Dedifferentiated amniotic fluid mesenchymal stem cell (primary cell): ENCODE measurements around the gene ADGRB2.
A peak's percentile ranks its signal among the peaks of the same experiment; 100 is the strongest.

ENCODE experiments used
- DNase-seq: peaks from one replicate; pipeline ENCODE4 v3.0.0-alpha.2; 2016; ENCODE audit errors: extremely low spot score

Gene ADGRB2

GRCh38 chr1:31763671-31764311 lies 349 bp downstream of the ADGRB2 start:
- no peak for DNase-seq

DNA sequence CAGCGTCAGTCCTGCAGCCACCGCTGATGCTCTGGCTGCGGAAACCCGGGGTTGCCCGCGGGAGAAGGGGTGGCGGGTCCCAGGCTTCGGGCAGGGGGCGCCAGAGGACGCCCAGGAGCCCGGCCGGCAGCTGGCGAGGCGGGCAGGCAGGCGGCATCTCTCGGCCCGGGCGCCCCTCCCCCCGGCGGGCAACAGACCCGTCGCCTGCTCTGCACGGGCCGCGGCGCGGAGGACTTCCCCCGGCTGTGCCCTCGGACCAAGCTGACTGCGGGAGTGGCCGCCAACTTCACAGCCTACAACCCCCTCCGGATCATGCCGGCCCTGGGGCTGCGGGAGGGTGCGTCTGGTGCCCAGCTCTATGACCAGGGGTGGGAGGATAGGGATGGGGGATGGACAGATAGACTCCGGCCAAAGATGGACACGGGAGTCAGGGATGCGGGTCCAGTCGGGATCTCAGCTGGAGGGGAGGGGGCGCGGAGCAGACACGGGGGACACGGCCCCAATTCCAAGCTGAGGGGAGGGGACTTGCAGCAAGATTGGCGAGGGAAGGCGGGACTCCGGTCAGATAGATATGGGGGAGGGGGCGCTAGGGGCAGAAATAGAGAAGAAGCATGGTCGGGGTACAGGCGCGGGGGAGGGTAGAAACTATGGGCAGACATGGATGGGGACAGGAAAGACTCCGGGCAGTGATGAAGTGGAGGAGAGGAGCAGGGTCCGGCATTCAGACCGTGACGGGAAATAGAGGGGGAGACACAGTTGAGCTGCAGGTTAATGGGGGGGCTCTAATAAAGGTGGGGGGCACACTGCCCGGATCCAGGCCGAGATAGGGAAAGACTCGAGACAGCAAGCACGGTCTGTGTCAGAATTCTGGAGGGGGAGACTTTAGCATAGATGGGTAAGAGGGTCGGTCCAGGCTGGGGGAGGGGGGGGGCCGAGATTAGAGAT lies 1.1 kb downstream of the ADGRB2 start:
- peak; percentile 50 for DNase-seq

DNA sequence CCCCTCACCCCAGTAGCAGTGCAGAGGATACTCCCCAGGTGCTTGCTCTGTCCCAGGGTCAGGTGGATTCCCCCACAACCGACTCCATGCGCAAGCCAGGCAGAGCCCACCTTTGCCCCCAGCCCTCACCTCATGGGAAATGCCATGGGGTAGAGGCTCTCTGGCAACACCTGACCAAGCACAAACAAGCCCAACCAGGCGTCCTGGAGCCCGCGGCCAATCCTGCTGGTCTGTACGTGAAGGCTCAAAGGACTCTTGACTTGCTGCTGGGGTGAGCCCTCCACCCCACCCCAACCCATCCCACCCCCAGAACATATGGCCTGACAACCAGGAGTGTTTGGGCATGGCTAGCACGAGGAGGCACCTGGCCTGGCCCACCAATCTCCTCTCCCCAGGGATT lies 1.8 kb downstream of the ADGRB2 start:
- no peak for DNase-seq

DNA sequence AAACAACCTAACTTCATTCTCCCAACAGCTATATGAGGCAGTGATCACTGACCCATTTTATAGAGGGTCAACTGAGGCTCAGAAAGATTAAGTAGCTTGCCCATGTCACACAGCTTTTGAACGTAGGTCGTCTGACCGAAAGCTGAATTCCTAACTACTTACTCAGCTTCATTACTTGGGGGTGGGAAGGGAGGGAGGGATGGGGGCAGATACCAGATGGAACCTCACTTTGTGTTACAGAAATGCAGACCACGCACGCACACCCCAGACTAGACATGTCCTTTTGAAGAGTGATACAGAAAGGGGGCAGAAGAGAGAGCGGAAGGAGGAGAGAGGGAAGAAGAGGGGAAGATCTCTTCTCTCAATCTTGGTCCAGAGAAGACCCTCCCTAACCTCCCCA lies 2.3 kb downstream of the ADGRB2 start:
- no peak for DNase-seq

GRCh38 chr1:31760471-31761470 lies 3.4 kb downstream of the ADGRB2 start:
- no peak for DNase-seq

DNA sequence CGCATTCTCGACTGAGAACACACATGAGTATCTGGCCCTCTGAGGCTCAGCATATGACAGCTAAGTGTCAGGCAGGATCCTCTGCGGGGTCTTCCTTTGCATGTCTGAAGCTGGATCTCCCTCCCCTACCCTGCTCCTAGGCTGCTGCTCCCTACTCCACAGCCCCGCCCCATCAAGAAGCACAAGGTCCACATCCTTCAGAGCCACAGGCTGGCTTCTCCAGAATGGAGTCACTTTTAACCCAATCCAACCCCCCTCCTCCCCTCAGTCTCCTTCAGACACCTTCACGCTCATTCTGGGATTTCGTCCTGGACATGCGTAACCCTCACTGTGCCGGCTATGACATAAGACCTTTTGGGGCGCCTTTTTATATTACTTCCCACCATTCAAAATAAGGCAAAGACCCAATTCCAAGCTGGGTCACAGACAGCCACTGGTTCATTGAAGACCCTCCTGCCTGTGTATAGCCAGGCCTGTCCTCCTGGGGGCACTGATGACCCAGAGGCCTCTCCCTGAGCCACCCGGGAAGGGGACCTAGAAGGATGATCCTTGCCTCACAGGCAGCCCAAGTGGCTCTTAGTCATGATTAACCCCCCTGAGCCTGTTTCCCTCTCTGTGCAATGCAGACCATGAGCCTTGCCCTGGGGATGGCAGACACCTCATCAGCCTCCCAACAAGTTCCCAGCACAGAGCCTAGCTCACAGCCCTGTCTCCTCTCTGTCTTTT lies 4.7 kb downstream of the ADGRB2 start:
- no peak for DNase-seq

DNA sequence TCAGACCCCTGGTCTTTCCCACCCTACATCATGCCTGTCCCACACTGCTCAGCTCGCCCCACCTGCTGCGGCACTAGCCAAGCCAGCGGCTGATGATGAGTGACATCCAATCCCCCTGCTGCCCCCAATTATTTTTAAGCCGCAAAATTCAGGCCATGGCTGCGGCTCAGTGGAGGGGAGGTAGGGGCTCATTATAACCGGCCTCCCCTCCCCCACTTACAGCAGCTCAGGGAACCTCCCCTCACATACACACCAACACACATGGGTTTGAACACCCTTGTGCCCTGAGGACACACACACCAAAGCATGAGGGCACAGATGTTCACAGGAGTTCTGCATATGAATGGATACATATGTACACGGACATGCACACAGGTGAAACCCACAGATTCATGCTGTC lies 5.3 kb downstream of the ADGRB2 start:
- no peak for DNase-seq

DNA sequence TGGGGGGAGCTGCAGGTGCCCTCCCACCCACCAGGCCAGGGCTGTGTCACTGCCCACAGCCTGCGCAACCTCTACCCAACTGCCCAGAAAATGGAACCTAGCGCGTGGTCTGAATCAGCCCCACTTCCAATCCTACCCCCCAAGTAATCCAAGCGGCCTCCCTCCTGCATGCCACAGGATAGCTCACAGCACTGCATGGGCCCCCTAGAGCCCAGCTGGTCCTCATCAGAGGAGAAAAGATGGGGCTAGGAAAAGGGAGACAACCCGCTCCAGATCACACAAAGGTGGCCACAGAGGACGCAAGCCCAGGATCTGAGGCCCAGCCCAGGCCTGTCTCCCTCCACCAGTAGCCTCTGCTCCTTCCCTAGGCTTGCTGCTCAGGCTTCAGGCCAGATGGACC lies 6.2 kb downstream of the ADGRB2 start:
- no peak for DNase-seq

DNA sequence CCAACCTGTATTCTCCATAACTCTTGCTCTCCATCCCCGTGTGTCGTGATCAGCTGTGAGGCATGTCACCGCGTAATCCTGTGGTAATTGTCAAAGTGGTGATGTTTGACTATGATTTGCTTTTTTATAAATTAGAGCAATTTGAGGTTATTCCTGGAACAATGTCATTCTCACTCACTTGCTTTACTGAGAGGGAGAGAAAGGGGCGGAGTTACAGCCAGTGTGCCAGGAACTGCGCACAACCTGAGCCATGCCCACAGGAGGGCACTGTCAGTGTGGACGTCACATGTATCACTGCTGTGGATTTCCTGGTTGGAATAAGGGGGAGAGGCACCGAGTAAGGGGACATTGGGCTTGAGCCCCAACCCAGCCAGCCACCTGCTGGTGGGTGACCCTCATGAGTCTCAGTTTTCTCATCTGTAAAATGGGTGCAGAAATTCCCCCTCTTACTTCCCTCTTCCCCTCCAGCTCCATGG lies 6.9 kb downstream of the ADGRB2 start:
- DNase-seq, result no peak

- DNase-seq, result no peak
These were observed 7.6 kb downstream of the ADGRB2 start for GRCh38 chr1:31756578-31756977.

DNA sequence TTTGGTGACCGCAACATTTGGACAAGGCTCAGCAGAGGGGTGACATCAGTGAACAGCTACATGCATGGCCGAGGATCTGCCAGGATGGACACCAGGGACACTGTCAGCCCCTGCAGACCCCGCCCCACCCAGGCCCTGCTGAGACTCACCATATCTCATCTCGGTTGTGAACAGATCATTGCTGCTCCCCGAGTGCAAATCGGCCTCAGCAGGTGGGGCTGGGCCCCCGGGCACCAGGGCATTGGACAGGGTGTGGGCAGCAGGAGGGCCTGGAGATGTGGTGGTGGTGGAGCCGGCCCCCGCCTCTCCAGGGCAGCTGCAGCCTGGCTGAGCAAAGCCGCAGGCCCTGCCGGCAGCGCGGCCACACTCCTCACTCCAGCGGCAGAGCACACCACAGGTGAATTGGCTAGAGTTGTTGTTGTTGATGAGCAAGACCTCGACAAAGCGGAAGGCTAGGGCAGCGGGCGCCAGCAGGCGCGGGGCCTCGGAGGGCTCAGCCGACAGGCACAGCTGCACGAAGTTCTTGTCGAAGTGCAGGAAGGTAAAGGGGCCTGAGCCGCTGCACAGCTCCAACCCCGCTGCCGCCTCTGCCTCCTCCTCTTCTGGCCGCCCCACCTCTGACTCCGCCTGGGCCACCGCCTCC lies 8.2 kb downstream of the ADGRB2 start:
- DNase-seq, result no peak

DNA sequence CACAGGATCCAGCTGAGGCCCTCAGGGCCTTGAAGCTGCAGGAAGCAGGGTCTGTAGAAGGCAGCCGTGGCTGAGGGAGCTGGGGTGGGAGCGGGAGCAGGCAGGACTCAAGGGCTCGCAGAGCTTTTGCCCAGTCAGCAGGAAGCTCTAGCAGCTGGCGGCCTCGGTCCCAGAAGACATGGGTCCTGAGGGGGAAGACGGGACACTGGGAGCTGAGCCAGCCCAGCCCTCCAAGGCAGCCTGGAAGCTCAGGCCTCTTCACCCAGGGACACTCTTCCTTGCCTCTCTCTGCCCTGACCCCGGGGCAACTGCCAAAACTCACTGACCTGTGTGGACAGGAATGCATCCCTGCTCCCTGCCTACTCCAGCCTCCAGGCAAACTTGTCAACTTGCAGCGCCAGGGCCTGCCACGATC lies 8.9 kb downstream of the ADGRB2 start:
- no peak for DNase-seq

- no peak for DNase-seq
These were observed 9.7 kb downstream of the ADGRB2 start for GRCh38 chr1:31754397-31754796.

GRCh38 chr1:31753707-31754349 lies 10.3 kb downstream of the ADGRB2 start:
- no peak for DNase-seq

DNA sequence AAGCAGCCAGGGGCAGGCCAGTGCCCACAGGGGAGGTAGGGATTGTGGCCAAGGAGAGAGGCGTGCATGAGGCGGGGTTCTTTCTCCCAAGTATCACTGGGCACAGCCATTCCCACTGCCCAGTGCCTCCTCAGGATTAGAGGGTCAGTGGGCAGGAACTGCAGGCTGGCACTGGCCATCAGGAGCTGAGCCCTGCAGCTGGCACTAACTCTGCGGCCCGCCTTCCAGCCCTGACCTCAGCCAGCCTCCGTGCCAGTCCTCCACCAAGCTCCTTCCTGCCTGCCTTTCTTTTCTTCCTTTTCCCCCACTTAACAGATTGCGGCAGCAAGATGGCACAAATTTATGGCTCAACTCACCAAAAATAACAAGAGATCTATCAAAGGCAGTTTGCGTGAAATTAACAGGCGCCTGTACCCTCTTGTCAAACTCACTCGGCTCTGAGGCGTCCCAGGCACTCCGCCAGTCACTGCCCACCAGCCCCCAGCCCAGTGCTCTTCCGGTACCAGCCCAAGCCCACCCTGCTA lies 11.1 kb downstream of the ADGRB2 start:
- DNase-seq, result no peak

GRCh38 chr1:31752258-31752657 lies 11.9 kb downstream of the ADGRB2 start:
- no peak for DNase-seq

DNA sequence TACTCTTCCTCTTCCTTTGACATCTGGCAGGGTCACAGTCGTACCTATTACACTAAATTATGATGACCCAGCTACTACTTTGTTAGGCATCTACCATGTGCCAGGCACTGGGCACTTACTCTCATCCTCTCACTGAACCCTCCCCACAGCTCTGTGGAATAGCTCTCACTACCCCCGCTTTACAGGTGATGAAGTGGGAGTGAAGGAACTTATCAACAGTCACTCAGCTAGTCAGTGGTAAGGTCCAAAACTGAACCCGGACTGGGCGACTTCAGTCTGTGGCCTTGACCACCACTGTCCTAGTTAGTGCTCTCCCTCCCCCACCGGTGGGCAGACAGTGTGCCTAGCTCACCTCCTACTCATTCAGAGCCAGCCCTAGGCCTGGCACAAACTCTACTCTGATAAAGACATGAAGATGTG lies 12.3 kb downstream of the ADGRB2 start:
- no peak for DNase-seq

- no peak for DNase-seq
These were observed 13.2 kb downstream of the ADGRB2 start for GRCh38 chr1:31750858-31751510.
